Amygdala (tissue), 56 donors: Measurements from ENCODE around the gene PBXIP1.

Experiments used
- DNase-seq, 56 donors: peaks; one replicate each; lab custom pipeline; 2025; lab: John Stamatoyannopoulos, UW

Gene PBXIP1

GRCh38 chr1:154961207-154962155, 5.6 kb upstream of the PBXIP1 start, which contains the start of gene PYGO2:
TSS of gene PYGO2 (minus strand) at chr1:154961782. CDS start at chr1:154961576, 206 bp downstream.
- DNase-seq = peak in 48 of 56 donors; percentile 31 to 90 (median 74)

- no peak for DNase-seq
Measured at GRCh38 chr1:154960446-154961136, 4.7 kb upstream of the PBXIP1 start.

GRCh38 chr1:154959426-154959780, 3.5 kb upstream of the PBXIP1 start:
- DNase-seq = no peak

- DNase-seq = no peak
Measured at GRCh38 chr1:154958681-154959425, 3.0 kb upstream of the PBXIP1 start.

GRCh38 chr1:154958036-154958435, 2.1 kb upstream of the PBXIP1 start:
- no peak for DNase-seq

GRCh38 chr1:154957091-154957657, 1.3 kb upstream of the PBXIP1 start:
- peak in 1 of 56 donors; percentile 24 for DNase-seq

GRCh38 chr1:154956544-154956941, 644 bp upstream of the PBXIP1 start:
- peak in 33 of 56 donors; percentile 18 to 65 (median 38) for DNase-seq

GRCh38 chr1:154955039-154955717, 721 bp downstream of the PBXIP1 start:
- DNase-seq = peak in 41 of 56 donors; percentile 22 to 86 (median 60)

GRCh38 chr1:154954541-154954940, 1.4 kb downstream of the PBXIP1 start:
- no peak for DNase-seq

- DNase-seq = peak in 6 of 56 donors; percentile 12 to 48 (median 18)
Measured at GRCh38 chr1:154953611-154954038, 2.3 kb downstream of the PBXIP1 start.

- DNase-seq = no peak
Measured at GRCh38 chr1:154952664-154953063, 3.2 kb downstream of the PBXIP1 start.

GRCh38 chr1:154951901-154952657, 3.8 kb downstream of the PBXIP1 start:
- DNase-seq = no peak

GRCh38 chr1:154948079-154948478, 7.8 kb downstream of the PBXIP1 start:
- no peak for DNase-seq

- DNase-seq = peak in 21 of 56 donors; percentile 9 to 69 (median 37)
Measured at GRCh38 chr1:154945962-154946850, 9.7 kb downstream of the PBXIP1 start.

- no peak for DNase-seq
Measured at GRCh38 chr1:154945160-154945961, 10.5 kb downstream of the PBXIP1 start.

GRCh38 chr1:154944401-154945159, 11.3 kb downstream of the PBXIP1 start:
- no peak for DNase-seq
